Globus pallidus (tissue), 1 donor: ENCODE data around the gene SSTR4.
"Not testable (repeated sequence)": the region's sequence is repeated elsewhere in the genome, so short reads cannot be mapped to it uniquely, and the experiment has no call there.

Experiments
- DNase-seq: peaks from one replicate; pipeline ENCODE4 v3.0.0-alpha.2; 2015; ENCODE audit warnings: low spot score

SSTR4 gene, protein sequence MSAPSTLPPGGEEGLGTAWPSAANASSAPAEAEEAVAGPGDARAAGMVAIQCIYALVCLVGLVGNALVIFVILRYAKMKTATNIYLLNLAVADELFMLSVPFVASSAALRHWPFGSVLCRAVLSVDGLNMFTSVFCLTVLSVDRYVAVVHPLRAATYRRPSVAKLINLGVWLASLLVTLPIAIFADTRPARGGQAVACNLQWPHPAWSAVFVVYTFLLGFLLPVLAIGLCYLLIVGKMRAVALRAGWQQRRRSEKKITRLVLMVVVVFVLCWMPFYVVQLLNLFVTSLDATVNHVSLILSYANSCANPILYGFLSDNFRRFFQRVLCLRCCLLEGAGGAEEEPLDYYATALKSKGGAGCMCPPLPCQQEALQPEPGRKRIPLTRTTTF

DNA sequence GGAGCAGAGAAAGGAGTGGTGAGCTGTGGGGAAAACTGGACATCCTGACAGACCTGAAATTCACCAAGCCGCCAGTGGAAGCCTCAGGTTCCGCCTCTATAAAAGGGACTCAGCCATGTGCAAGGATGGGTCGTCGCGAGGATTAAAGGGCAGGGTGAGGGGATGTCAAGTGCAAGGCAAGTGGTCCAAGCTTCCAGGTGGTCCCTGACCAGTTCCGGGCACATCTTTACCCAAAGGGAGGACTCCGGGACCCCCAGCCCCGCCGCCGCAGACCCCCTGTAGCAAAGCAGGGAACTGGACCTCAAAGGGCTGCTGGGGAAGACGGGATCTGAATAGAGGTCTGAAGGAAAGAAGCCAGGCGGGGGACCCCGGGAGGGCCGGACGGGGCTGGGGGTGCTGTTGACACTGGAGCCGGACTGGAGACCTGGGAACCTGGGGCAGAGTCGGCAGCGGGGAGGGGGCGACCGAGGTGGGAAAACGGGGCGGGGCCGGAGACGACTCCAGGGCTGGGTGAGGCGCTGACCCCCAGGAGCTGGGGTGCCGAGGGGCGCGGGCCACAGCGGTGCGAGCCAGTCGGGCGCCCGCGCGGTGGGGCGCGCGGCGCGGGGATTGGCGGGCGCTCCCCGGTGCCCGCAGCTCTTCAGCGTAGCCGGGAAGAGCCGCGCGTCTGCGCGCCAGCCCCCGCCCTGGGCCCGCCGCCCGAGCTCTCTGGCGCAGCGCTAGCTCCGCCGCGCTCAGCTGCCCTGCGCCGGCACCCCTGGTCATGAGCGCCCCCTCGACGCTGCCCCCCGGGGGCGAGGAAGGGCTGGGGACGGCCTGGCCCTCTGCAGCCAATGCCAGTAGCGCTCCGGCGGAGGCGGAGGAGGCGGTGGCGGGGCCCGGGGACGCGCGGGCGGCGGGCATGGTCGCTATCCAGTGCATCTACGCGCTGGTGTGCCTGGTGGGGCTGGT is at the start of gene SSTR4:
Gene SSTR4 (plus strand): TSS at position 592 of the 951 bp plus-strand sequence. CDS start 172 bp downstream, at position 764.
- DNase-seq: no peak

- DNase-seq: no peak
Observed at GRCh38 chr20:22986601-22987000, 48.5 kb upstream of the SSTR4 start.

DNA sequence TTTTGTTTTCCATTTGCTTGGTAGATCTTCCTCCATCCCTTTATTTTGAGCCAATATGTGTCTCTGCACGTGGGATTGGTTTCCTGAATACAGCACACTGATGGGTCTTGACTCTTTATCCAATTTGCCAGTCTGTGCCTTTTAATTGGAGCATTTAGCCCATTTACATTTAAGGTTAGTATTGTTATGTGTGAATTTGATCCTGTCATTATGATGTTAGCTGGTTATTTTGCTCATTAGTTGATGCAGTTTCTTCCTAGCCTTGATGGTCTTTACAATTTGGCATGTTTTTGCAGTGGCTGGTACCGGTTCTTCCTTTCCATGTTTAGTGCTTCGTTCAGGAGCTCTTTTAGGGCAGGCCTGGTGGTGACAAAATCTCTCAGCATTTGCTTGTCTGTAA is 43.7 kb upstream of the SSTR4 start:
- DNase-seq: not testable (repeated sequence)

DNA sequence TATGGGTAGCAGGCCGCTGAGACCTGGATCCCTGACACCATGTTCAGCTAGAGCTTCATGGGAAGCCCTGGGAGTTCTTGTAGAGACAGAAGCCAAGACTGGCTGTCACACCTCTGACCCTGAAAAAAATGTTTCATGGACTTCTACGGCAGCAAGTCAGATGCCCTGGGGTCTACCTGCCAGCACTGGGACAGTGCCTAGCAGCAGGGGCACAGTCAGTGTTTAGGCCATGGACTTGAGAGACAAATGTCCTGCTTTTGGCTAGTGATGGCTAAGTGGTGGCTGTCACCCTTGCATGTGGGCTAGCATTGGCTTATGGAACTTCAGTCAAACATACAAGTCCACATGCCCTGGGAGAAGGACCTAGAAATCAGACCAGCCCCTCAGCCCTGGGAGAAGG is 41.3 kb upstream of the SSTR4 start:
- no peak for DNase-seq

DNA sequence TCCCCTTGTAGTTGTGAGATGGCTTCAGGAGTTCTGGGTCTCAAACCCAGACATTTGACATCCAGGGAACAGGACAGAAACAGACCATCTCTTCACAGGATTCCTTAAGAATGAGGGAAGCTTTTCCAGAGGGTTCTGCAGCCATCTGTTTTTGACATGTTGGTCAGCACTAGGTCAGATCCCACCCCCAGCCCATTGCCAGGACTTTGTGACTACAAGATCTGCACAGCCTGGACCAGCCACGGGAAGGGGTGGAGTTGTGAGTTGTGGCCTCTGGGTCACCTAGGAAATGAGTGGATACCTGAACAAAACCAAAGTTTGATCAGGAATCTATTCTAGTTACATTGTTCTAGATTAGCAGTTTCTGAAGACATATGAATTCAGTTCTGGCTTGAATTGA is 39.2 kb upstream of the SSTR4 start:
- no peak for DNase-seq

DNA sequence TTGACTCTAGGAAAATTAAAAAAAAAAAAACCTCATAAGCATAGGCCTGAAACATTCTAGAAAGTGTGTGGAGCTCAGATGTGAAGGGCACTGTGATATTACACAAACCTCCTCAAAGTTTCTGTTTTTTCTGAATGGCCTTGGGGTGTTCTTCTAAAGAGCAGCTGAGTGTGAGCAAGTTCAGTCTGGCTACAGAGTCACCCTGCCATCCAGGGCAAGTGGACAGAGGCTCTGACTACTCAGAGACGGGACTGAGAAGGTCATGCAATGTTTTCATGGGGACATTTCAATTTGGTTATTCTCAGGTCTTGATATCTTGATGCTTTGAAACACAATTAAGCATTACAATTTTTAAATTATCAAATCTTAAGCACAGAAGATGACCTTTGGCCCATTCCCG is 36.6 kb upstream of the SSTR4 start:
- DNase-seq: no peak

DNA sequence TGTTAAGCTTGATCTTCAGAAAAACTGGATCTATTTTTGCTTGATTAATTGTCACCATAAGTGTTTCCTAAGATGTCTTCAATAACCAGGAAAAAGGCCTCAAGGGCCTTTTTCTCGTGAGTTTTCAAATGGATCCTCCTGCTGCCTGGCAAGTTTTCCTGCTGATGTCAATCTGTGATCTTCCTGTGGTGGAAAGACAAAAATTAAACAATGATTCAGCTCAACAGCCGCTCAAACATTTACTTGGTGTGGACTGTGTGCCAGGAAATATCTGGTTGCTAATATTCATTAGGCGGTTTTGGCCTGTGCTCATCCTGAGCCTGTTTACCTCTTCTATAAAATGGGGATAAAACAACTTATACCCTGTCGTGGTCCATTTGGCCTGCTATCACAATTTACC is 35.4 kb upstream of the SSTR4 start:
- DNase-seq: no peak

- no peak for DNase-seq
Observed at GRCh38 chr20:23000232-23000947, 34.7 kb upstream of the SSTR4 start.

GRCh38 chr20:23002276-23002675 is 32.8 kb upstream of the SSTR4 start:
- DNase-seq: no peak

DNA sequence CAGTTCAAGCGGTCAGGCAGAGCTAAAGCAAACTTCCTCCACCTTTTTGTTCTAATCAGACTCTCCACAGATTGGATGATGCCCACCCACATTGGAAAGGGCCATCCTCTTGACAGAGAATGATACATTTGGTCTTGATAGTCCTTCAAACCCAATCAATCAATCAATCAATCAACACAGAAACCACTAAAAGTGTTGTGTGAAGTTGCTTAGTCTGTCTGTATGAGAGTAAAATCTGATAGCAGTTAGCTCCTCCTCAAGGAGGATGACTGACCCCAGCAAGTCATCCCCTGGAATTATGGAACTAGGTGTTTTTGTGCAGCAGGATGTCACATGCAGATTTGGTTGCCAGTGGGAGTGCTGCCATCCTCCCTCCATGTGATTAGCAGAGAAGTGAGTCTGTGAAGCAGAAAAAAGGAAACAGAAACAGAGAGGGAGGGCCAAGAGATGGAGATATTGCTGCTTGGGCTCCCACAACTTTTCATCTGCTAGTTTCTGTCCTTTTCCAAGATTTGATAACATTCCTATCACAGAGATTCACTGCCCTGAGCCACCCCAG is 32.0 kb upstream of the SSTR4 start:
- DNase-seq: no peak

DNA sequence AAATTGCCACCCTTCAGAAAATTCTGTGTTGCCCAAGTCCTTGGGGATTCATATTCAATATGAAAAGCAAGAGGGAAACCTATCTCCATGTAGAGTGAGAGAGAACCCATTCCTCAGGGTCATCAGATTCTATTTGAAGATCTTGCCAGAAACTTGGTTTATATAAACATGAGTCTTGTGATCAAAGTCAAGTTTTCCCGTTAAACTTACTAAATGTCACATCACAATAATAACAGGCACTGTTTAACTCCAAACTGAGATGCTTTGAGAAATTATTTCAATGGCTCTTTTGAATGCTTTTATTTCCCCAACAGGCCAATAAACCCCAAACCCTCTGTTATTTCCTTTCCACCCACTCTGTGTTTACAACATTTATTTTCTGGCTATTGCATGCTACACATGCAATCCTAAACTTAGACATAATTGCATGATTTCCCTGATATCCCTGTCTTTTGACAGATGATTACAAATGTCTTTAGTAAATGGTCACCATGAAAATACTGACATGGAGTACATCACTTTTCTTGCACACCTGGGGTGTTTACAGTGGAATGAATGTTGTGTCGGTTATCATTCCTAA is 31.1 kb upstream of the SSTR4 start:
- no peak for DNase-seq

DNA sequence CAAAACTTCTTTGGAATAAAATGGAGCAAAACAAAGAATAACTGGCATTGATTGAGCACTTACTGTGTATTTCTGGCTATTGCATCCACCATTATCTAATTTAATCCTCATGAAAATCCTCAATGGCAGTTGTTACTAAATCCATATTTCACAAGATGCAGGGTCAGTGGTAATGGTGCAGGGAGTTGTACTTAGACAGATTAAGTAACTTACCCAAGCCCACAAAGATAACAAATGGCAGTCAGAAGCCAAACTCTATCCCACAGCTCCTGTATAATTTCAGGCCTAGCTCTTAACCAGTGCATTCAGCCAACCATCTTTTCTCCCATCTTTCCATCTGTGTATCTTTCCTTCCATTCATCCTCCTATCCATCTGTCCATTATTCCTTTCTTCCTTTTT is 29.3 kb upstream of the SSTR4 start:
- DNase-seq: no peak

- no peak for DNase-seq
Observed at GRCh38 chr20:23007462-23007861, 27.6 kb upstream of the SSTR4 start.

GRCh38 chr20:23007886-23008655 is 27.0 kb upstream of the SSTR4 start:
- no peak for DNase-seq

DNA sequence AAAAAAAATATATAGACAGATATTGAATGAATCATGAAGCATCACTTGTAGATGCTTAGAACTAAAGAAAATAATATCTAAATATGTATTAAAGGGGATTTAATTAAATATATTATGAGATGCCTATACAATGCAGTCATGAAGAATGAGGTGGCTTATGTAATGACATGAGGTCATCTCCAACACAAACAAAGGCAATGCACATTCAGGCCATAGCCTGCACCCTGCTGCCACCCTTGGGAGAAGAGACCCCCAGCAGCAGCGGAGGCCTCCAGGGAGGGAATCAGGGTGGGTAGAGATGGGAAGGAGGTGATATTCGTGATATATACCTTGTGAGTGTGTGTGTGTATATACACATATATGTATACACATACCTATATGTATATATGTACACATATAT is 26.4 kb upstream of the SSTR4 start:
- DNase-seq: no peak

DNA sequence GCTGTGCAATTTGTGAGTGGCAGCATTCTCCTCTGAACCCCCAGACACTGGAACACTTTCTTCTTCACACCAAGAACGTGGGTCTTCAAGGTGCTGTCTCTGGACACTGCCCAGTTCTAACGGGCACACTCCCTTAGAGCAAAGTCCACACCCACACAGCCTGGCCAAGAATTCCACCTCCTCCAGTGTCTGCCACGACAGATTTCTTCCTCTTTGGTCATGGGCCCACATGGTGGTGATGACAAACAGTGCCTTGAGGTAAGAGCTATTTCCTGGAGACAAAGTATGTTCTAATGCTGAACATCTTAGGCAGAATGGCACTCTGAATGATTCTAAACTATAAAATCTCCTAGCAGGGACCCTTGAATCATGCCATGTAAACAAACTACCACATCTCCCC is 25.5 kb upstream of the SSTR4 start:
- DNase-seq: no peak

- no peak for DNase-seq
Observed at GRCh38 chr20:23010096-23010495, 25.0 kb upstream of the SSTR4 start.

GRCh38 chr20:23011008-23011721 is 23.9 kb upstream of the SSTR4 start:
- no peak for DNase-seq

GRCh38 chr20:23013429-23013828 is 21.7 kb upstream of the SSTR4 start:
- no peak for DNase-seq

- DNase-seq: no peak
Observed at GRCh38 chr20:23017516-23017915, 17.6 kb upstream of the SSTR4 start.
